Activated CD4-positive, alpha-beta T cell treated with anti-CD3 and anti-CD28 coated beads, Interleukin-2, amount 50 U/mL, for 1 hour (primary cell): ENCODE data around the gene DNASE1L1.

Experiments used
- DNase-seq: peaks from one replicate; pipeline ENCODE4 v3.0.0-alpha.2; 2020

Gene DNASE1L1

DNA sequence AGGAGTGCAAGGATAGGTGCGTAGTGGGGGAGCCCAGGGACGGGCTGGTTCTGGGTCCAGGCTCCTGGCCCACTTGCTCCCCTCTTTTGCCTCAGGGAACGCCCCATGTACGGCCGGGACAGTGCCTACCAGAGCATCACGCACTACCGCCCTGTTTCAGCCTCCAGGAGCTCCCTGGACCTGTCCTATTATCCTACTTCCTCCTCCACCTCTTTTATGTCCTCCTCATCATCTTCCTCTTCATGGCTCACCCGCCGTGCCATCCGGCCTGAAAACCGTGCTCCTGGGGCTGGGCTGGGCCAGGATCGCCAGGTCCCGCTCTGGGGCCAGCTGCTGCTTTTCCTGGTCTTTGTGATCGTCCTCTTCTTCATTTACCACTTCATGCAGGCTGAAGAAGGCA is 28.3 kb downstream of the DNASE1L1 start:
- no peak for DNase-seq

DNA sequence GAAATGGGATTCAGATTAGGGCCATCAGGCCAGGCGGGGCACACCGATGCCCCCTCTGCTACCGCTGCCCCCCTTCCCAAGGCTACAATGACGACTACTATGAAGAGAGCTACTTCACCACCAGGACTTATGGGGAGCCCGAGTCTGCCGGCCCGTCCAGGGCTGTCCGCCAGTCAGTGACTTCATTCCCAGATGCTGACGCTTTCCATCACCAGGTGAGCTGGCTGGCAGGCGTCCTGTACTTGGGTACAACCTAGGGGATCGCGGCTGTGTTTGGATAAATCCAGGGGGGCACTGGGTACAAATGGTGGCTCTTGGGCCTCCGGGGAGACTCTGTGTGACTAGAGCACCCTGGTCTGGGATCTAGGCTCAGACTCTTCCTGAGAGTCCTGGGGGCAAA is 28.9 kb downstream of the DNASE1L1 start:
- no peak for DNase-seq

DNA sequence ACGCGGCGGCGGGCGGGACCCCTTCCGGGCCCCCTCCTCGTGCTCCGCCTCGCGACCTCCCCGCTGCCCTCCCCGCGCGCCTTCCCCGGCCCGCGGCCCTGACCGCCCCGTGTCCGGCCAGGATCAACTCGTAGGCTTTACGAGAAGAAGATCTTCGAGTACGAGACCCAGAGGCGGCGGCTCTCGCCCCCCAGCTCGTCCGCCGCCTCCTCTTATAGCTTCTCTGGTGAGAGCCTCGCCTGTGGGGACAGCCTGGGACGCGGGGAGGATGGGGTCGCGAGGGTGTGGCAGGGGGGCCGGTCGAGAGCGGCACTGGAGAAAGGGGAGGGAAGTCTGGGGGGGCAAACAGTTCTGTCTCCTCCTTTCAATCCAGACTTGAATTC is 29.5 kb downstream of the DNASE1L1 start:
- no peak for DNase-seq

DNA sequence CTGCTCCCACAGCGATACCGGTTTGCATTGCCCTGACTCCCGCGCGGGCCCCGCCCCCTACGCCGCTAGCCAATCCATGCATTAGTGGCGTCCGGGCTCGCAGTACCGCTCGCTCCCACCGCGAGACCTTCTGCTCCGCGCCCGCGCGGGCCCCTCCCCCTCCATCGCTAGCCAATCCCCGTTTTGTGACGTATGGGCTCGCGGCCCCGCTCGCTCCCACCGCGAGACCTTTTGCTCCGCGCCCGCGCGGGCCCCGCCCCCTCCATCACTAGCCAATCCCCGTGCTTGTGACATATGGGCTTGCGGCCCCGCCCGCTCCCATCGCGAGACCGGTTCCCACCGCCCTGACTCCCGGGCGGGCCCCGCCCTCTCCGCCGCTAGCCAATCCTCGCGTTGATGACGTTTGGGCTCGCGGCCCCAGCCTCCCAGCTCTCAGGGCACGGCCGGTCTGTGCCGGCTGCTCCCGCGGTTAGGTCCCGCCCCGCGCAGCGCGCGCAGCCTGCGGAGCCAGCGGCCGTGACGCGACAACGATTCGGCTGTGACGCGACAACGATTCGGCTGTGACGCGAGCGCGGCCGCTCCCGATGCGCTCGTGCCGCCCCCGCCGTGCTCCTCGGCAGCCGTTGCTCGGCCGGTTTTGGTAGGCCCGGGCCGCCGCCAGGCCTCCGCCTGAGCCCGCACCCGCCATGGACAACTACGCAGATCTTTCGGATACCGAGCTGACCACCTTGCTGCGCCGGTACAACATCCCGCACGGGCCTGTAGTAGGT is 30.1 kb downstream of the DNASE1L1 start, which contains the start of gene EMD:
TSS of gene EMD (plus strand) at position 497 of the 770 bp plus-strand sequence. CDS start at position 687, 190 bp downstream.
- DNase-seq = peak; percentile 92

DNA sequence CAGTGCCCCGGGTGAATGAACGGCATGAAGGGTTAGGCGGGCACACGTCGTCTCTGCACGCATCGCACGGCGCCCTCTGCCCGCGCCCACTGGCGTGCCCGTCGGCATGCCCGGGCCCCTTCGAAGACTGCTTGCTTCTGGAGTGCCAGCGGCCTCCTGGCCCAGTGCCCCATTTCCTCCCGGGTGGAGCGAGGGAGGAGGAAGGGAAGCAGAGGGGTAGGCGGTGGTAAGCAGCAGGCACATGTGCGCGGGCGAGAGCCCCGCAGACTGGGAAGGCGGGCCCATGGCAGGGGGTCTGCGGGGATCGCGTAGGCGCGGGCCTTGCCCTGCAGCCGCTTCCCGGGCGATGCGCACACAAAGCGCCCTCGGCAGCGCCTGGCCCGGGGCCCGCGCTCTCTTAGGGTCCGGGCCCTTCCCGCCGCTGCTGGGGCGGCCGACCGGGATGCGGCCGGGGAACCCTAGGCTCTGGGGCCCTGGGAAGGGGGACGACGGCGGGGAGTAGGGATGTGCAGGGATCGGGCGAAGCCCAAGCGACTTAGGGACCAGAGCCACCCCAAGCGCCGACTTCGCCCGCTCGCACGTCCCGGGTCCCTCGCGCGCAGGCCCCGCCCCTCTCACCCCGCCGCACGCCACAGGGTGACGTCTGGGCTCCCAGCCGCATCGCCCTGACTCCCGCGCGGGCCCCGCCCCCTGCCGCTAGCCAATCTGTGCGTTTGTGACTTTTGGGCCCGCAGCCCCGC is 30.8 kb downstream of the DNASE1L1 start:
- DNase-seq = peak; percentile 23

DNA sequence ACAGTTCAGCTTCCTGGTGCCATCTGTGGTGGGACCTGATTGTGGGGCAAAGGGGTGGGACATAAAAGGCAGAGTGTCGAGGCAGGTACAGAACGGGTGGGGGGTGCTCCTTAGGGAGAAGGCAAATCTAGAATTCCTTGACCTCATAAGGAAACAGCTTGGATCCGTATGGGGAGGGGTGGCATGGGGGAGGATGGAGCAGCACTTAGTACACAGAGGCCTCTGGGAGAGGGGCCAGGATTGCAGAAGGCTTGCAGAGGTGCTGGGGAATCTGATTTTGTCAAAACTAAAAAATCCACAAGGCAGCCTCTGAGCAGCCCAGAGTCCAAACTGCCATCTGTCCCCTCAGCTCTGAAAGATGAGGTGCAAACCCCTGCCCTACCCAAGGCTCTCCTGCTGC is 32.3 kb downstream of the DNASE1L1 start:
- no peak for DNase-seq

DNA sequence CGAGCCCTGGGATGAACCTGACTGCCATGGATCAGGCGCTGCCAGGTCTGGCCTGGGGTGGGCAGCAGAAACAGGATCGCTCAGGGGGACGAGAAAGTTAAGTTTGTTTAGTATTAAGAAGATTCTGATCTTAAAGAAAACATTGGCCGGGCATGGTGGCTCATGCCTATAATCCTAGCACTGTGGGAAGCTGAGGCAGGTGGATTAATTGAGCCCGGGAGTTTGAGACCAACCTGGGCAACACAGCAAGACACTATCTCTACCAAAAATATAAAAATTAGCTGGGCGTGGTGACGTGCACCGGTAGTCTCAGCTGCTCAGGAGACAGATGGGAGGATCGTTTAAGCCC is 33.9 kb downstream of the DNASE1L1 start:
- DNase-seq = no peak

DNA sequence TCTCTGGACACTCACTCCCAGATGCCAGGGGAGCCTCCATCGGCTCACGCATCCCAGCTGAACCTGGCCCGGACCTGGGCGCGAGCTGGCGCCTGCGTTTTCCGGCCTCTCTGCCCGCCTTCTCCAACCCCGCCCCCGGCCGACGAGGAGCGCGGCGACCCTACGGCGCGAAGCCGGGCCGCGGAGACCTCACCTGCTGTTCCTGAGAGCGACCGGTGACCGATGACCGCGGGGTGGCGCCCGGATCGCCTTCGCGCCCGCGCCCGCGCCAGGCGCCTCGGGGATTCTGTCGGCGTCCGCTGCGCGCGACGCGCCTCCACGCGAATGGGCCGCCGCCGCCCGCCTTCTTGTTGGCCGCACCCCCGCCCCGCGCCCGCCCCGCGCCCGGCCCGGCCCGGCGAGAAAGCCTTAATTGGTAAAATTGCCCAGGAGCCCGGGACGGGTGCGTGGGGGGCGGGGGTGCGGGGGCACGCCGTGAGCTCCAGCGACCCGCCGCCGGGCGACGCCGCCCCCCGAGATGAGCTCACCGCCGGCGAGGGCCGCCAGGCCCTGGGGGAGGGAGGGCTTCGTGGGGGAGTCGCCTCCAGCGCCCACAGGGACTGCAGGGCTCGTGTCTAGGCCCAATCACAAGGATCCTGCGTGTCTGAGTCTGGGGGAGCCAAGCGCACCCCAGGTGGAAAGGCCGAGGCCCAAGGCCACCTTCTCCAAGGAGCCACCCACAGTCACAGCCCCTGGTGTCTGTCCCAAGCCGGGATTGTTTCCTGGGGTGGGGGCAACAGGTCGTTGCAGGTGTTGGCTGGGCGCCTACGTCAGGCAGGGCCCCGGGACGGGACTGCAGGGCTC is 34.5 kb downstream of the DNASE1L1 start, which contains the start of gene FLNA:
TSS of gene FLNA (minus strand) at position 322 of the 843 bp plus-strand sequence. CDS start 3,389 bp downstream, outside the sequence.
- DNase-seq = no peak

DNA sequence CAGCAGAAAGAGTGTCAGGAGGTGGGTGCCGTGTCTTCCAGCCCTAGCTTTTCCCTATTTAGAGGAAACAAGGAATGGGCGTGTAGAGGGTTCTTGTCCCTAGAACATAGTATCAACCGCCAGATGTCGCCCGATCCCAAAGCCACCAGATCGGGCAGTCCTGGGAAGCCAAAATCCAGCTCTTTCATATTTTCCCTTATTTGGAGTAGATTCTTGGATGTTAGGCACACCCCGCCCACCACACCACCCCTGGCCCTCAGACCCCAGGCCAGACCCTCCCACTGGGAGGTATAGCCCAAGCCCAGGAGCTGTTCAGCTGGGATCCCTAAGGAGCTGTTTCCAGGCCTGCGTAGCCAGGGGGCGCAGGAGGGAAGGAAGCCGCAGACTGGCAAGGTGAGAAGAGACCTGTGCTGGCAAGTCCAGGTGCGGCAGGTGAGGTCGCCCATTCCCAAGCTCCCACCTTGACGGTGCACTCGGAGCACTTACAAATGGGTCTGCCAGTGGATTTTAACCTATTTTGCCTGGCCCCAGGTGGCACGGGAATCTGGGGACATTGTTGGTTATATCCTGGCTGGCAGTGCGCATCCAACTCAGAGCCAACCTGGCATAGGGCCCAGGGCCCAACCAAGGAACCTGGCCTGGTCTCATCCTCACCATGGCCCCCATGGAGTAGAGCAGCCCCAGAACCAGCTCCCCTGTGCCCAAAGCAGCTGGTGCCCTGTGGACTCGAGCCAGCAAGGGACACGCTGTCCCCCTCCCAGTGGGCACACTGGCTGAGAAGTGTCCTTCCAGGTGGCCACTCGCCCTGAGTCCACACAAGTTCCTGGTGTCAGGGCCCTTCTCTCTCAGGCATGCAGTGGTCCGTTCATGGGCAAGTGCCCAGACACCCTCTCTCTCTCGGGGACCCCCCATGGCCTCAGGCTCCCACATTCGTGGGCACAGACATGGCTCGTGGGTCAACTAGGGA is 35.4 kb downstream of the DNASE1L1 start:
- DNase-seq = peak; percentile 27

DNA sequence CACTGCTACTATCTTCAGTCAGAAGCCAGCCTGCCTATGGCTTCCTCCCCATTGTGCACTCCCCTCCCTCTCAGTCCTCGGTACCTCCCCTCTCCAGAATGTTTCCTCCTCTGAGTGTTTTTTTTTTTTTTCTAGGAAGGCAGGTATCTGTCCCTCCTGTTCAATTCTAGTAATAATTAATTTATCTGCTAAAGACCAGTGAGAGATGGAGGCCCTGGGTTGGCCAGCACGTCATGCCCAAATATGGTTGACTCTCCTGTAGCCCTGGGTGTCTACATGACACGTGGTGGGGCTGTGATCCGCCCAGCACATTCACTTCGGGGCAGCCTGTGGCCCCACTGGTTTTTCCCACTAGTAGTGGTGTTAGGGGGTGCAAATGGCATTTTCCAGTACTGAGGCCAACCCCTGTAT is 36.4 kb downstream of the DNASE1L1 start:
- DNase-seq = no peak

DNA sequence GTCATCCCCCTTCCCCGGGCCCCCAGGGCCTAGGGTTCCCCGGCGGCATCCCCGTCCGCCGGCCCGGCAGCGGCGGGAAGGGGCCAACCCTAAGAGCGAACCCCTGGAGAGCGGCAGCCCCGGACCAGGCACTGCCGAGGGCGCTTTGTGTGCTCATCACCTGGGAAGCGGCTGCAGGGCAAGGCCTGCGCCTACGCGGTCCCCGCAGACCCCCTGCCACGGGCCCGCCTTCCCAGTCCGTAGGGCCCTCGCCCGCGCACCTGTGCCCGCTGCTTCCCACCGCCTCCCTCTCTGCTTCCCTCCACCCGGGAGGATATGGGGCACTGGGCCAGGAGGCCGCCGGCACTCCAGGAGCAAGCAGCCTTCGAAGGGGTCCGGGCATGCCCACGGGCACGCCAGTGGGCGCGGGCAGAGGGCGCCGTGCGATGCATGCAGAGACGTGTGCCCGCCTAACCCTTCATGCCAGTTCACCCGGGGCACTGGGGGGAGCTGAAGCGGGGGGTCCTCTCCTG is 37.2 kb downstream of the DNASE1L1 start:
- DNase-seq = no peak

DNA sequence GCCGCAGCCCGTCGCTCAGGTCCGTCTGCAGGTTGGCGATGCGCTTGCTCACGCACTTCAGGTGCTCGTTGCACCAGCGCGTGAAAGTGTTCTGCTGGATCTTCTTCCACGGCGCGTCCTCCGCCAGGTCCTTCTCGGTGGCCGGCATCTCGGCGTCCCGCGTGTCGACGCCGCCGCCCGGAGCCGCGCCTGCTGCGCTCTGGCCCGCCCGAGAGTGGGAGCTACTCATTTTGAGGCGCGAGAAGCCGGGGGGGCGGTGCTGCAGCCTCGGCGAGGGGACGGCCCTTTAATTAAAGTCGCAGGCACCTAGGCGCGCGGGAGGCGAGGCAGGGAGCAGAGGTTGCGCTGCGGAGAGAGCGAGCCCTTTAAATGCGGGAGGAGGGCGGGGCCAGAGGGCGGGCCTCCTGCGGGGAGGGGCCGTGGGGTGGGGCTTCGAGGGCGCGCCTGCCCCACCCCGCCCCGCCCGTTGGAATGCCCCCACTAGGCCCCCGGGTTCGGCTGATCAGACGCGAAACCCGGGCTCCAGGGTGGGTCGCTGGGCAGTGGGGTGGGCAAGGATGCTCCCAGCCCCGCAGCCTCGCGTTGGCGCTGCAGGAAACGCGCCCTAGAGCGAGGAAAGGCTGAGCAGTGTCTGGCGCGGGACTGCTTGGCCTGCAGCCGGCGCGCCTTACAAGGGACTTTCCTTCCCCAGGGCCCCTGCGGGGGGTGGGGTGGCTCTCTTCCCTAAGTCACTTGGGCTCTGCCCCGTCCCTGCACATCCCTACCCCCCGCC is 37.9 kb downstream of the DNASE1L1 start:
- DNase-seq = peak; percentile 89

DNA sequence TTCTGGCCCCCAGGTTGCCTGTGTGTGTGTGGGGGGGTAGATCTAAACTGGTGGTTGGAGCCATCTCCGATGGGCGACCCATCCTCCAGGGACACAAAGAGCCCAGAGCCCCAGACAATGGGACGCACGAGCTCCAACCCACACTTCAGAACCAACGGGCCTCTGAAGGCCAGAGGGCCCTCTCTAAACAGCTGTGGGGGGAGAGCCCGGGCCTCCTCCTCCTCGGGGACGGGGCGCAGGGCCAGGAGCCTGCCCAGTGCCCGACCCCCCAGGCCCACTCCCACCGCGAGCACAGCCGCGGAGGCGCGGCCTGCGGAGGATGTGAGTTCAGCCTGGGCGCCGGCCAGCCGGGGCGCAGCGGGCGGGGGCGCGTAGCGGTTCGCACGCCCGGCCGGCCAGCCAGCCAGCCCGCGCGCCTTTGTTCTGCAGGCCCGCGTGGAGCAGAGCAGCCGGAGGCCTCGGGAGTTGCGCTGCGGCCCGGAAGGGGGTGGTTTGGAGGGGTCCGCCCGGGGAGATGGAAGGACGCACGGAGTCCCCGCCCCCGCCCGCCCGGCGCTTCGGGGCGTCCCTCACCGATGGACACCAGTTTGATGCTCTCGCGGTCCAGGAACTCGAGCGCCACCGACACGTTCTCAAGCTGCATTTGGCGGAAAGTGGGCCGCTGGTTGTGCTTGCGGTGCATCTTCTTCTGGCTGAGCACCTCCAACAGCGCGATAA is 38.6 kb downstream of the DNASE1L1 start:
- peak; percentile 12 for DNase-seq

DNA sequence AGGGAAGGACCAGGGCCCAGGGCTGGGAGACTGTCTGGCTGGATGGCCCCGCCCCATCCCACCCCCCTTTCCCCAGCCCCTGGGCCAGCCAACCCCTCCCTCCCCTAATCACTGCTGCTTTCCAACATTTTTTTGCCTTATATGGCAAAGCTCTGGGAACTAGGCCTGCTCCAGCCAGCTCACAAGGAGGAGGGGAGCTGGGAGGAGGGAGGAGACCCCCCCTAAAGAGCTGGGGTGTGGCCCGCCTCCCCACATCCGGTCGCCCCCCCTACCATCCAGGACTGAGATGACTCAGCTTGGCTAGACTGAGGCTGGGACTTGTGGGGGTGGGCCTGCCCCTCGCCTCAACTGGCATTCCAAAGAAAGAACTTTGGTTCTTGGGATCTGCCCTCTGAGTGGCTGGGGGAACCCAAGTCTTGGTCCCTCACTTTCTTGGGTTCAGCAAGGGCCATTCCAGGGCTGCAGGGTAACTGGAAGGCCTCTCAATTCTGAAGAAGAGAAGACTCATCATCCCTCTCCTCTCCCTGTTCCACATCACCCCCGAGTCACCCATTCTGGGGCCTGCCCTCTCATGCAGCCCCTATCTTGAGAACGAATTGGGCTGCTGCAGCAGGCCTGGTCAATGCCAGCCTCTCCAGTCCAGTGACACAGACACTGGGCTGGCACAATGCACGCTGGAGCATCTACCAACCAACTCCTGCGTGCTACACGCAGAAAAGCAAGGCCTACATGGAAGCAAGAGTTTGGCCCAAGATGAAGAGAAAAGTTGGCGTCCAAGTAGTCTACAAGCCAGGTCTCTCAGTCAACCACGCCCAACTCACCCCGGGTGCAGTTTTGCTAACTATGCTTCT is 39.4 kb downstream of the DNASE1L1 start:
- peak; percentile 69 for DNase-seq

DNA sequence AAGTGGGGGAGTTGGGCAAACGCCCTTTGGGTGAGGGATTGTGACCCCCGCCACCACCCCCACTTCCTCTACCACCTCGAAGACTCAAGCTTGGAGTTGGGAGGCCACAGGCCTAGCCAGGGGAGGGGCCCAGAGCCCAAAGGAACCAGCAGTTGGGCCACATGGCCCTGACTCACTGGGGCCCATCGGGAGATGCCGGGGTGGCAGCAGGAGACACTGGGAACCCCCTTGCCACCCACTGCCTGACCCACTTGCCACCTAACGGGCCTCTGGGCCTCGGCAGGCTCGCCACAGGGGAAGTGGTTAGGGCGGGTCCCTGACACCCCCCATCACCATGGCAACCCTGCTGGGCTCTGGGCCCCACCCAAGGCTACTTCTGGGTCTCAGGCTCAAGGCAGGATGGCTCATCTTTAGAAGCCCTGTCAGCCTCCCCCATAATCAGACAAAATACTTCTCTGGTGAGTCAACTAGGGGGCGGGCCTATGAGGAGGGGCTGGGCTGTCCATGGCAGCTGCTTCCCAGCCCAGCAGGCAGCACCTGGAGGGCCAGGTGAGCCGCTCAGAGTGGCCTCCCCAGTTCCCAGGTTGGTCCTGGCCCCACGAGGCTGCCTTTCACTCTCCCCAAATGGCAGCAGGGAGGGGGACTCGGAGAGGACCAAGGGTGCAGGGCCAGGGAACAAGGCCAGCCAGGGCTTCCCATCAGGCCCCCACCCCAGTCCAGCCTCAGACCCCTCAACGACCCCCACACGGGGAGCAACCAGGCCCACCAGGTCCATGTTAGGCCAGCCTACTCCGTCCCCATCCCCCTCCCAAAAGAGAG is 40.2 kb downstream of the DNASE1L1 start:
- peak; percentile 85 for DNase-seq

DNA sequence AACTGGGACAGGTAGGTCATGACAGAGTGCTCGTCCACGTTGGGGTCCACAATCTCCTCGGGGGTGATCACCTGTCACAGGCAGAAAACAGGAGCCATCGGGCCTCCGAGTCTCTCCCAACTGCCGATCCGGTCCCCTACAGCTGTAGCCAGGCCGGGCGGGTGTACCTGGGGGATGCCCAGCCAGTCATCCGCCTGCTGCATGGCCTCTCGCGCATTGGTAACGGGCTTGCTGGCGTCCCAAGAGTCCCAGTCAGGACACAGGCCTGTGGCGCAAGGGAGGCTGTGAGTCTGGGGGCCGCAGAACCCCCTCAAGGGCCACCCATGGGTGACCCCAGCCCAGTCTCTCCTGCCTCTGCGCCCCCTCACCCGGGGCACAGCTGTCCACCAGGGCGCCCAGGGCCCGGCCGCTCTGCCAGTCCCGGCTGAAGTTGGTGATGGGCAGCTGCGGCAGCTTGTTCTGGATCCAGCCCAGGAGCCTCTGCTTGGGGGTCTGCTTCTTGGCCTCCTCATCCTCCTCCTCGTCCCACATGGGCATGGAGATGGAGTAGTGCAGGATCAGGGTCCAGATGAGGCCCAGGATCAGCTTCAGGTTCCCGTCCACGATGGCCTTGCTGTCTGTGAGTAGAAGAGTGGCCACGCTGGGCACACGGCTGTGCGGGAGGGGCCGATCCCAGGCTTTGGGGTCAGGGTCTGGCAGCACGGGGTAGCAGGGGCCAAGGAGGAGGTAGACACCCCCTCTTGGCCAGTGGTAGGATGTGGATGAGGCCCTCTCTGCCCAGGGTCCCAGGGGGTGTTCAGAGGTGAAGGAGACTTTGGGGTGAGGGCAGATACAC is 41.4 kb downstream of the DNASE1L1 start:
- no peak for DNase-seq

DNA sequence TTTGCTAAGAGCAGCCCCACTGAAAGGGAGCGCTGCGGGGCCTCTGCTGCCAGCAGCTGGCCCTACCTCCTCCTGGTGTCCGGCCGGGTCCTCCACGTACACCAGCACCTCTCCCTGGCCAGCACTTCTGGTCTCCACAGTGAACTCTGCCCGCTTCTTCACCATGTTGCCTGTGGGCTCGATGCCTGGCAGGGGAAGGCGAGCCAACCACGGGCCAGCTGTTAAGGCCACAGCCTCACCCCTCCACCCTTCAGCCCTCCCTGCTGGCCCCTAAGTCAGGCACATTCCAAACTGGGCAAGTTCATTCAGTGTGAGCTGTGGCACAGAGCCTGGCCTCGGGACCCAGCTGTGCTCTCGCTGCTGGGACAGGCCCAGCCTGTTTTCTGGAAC is 42.4 kb downstream of the DNASE1L1 start:
- DNase-seq = no peak
